ENCODE results near the gene MAP4K1.

DNA sequence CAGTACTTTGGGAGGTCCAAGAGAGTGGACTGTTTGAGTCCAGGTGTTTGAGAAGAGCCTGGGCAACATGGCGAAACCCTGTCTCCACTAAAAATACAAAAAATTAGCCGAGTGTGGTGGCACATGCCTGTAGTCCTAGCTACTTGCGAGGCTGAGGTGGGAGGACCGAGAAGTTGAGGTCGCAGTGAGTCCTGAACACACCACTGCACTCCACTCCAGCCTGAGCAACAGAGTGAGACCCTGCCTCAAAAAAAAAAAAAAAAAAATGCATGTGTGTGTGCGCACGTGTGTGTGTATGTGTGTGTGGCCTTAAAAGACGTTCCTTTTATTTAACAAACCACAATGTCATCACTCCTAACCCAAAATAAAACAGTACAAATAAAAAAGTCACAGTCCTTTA lies 62.6 kb downstream of the MAP4K1 start:
- TF ChIP-seq, protein P1, sequence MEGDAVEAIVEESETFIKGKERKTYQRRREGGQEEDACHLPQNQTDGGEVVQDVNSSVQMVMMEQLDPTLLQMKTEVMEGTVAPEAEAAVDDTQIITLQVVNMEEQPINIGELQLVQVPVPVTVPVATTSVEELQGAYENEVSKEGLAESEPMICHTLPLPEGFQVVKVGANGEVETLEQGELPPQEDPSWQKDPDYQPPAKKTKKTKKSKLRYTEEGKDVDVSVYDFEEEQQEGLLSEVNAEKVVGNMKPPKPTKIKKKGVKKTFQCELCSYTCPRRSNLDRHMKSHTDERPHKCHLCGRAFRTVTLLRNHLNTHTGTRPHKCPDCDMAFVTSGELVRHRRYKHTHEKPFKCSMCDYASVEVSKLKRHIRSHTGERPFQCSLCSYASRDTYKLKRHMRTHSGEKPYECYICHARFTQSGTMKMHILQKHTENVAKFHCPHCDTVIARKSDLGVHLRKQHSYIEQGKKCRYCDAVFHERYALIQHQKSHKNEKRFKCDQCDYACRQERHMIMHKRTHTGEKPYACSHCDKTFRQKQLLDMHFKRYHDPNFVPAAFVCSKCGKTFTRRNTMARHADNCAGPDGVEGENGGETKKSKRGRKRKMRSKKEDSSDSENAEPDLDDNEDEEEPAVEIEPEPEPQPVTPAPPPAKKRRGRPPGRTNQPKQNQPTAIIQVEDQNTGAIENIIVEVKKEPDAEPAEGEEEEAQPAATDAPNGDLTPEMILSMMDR (conservative IDR thresholded peaks at IDR 0.05; ENCODE audit: low read depth, low read length): no peak
- TF ChIP-seq EZH2 (IDR thresholded peaks at IDR 0.05; ENCODE audit: borderline replicate concordance, low read depth, low read length, poor library complexity, severe bottlenecking): no peak

All from A673 (cell line).